HUES64 (cell line): ENCODE results near the gene HECTD3. TPM values are rescaled to one million over a fixed set of nuclear protein-coding genes. Genes with fewer than 3 reads are reported as not detected.

Experiments
- H3K27ac ChIP-seq: 2 replicates; pipeline ENCODE4 v1.7.0; 2013; ENCODE audit warnings: low read depth, low read length, inconsistent platforms
- H3K27me3 ChIP-seq: 2 replicates; pipeline ENCODE4 v1.6.1; 2013; ENCODE audit warnings: mild to moderate bottlenecking, low read length; ENCODE audit not compliant: insufficient read depth
- H3K36me3 ChIP-seq: 2 replicates; pipeline ENCODE4 v1.6.1; 2013; ENCODE audit warnings: mild to moderate bottlenecking, low read length; ENCODE audit not compliant: insufficient read depth
- H3K4me1 ChIP-seq: 2 replicates; pipeline ENCODE4 v1.6.1; 2013; ENCODE audit warnings: mild to moderate bottlenecking, low read length, moderate library complexity; ENCODE audit not compliant: insufficient read depth
- H3K4me3 ChIP-seq: 2 replicates; pipeline ENCODE4 v1.5.1; 2013; ENCODE audit warnings: mild to moderate bottlenecking, low read length, moderate library complexity
- H3K9ac ChIP-seq: 2 replicates; pipeline ENCODE4 v1.6.1; 2013; ENCODE audit warnings: mild to moderate bottlenecking, low read depth, low read length
- H3K9me3 ChIP-seq: 2 replicates; pipeline ENCODE4 v1.6.1; 2013; ENCODE audit warnings: low read depth, low read length; ENCODE audit not compliant: insufficient read depth
- WGBS: fragments of 150-250, 120-280 bp; methylation state at CpG from one replicate; pipeline ENCODE4 v1.1.7; 2013; ENCODE audit warnings: missing lambda C conversion rate; 5-methylcytosine and 5-hydroxymethylcytosine counted together
- polyA plus RNA-seq, 2 experiments: library from polyadenylated mRNA; stranded (reverse); fragments of 50-300 nt; gene quantifications; one replicate each; pipeline ENCODE4 v1.2.3, GENCODE V29; 2013

Gene HECTD3
- polyA plus RNA-seq (2013, experiment 1 of 2): 20.8 TPM
- 21.4 TPM for polyA plus RNA-seq (2013, experiment 2 of 2)

GRCh38 chr1:45010855-45011811 is at the start of gene HECTD3:
Gene HECTD3 (minus strand): TSS chr1:45011324. CDS start chr1:45011257, 67 bp downstream.
- Histone ChIP-seq H3K9ac (peak within 1 kb of the TSS; percentile 64), H3K9me3 (no peaks in the 10 kb centered on the region), H3K27ac (peak within 1 kb of the TSS; percentile 27; the same call in 1 of the 2 replicates), H3K4me1 (peaks cover 5% of the 10 kb centered on the region), H3K36me3 (peaks cover 49% of the 10 kb centered on the region), H3K27me3 (no peaks in the 10 kb centered on the region), H3K4me3 (peak within 1 kb of the TSS; percentile 68)
- 2% methylated on average over 62 of the region's 62 CpGs for WGBS

DNA sequence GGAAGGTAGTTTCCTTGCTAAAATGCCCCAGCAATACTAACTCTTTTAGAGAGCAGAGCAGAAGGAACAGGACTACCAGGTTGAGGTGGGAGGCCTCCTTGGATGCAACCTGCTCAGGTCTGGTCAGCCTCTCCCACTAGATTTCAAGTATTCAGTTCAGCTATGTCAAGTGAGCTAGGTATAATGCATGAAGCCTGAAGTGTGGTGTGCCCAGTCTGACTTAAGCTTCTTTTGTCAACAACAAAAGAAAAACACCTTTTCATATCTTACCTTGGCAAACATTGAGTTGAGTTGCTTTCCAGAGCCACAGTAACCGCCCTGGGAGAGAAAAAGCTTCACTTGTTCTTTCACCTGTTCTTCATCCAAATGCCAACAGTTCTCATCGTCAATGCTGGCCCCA is 48.7 kb upstream of the HECTD3 start:
- Histone ChIP-seq H3K27me3 (no peaks in the 10 kb centered on the region), H3K4me3 (no peak overlapping the region), H3K9me3 (no peaks in the 10 kb centered on the region), H3K36me3 (no peaks in the 10 kb centered on the region), H3K4me1 (no peaks in the 10 kb centered on the region), H3K9ac (no peak overlapping the region), H3K27ac (no peak overlapping the region)
- 90% methylated on average over 2 of the region's 2 CpGs for WGBS

- Histone ChIP-seq H3K9ac (no peak overlapping the region), H3K27me3 (no peaks in the 10 kb centered on the region), H3K36me3 (no peaks in the 10 kb centered on the region), H3K9me3 (no peaks in the 10 kb centered on the region), H3K4me3 (no peak overlapping the region), H3K4me1 (no peaks in the 10 kb centered on the region), H3K27ac (no peak overlapping the region)
- WGBS: 88% methylated on average over 1 of the region's 1 CpG
Observed at GRCh38 chr1:45057542-45057941, 46.4 kb upstream of the HECTD3 start.

DNA sequence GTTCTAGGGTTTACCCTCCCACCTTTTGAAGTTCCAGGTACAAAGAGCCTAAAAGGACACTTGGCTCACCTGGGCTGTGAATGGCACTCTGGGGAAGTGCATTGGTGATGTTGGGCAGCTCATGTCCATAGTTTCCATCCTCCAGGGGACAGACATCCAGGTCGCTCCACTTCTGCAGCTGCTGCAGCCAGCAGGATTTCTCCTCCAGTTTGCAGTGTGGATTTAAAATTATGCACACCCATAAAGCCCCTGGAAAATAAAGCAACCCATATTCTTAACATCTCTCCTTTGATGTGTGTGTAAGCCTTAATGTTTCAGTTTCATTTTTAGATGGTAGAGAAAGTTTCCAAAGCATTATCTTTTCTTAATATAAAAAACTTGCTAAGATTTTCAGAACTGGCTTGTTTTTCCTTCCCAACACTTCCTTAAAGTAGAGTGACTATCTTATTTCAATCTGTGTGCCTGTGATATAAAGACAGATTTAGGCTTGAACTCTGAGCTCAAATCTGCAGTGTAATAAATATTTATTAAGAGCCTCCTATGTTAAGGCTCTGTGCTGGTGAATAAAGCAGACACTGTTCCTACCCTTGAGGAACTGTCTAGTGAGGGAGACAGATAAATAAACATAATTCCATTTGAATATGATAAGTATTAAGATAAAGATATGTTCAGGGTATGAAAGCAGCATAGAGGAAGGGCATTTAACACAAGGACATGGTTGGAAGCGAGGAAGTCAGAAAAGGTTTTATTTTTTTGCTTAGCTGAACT is 40.1 kb upstream of the HECTD3 start:
- Histone ChIP-seq H3K27ac (no peak overlapping the region), H3K36me3 (no peaks in the 10 kb centered on the region), H3K4me1 (no peaks in the 10 kb centered on the region; the same call in 1 of the 2 replicates), H3K4me3 (no peak overlapping the region), H3K9ac (no peak overlapping the region), H3K9me3 (no peaks in the 10 kb centered on the region), H3K27me3 (no peaks in the 10 kb centered on the region)
- 84% methylated on average over 2 of the region's 2 CpGs for WGBS

- Histone ChIP-seq H3K9ac (no peak overlapping the region), H3K4me1 (peaks cover 8% of the 10 kb centered on the region), H3K9me3 (no peaks in the 10 kb centered on the region), H3K27ac (no peak overlapping the region), H3K4me3 (no peak overlapping the region), H3K27me3 (no peaks in the 10 kb centered on the region), H3K36me3 (no peaks in the 10 kb centered on the region)
- 96% methylated on average over 5 of the region's 5 CpGs for WGBS
Observed at GRCh38 chr1:45047032-45047431, 35.9 kb upstream of the HECTD3 start.

- Histone ChIP-seq H3K27ac (no peak overlapping the region), H3K9ac (no peak overlapping the region), H3K9me3 (no peaks in the 10 kb centered on the region), H3K4me1 (peaks cover 8% of the 10 kb centered on the region), H3K4me3 (no peak overlapping the region), H3K27me3 (no peaks in the 10 kb centered on the region), H3K36me3 (no peaks in the 10 kb centered on the region)
- 88% methylated on average over 1 of the region's 1 CpG for WGBS
Observed at GRCh38 chr1:45044916-45045315, 33.8 kb upstream of the HECTD3 start.

DNA sequence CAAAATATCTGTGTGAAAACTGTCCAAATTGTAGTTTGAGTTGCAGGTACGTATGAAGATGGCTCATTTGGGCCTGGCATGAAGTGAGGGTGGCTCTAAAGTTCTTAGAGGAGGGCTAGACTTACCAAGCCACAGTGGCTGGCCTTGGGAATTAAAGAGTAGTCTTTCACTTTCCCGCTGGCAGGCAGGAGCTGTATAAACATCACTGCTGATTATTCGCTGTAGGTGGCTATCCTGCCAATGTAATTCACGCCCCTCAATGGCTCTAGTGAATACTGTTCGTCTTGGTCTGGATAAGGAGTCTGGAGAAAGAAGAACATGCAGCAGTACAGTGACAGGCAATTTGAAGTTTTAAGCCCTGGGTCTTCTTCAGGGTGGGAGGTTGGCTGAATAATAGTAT is 32.0 kb upstream of the HECTD3 start:
- H3K36me3 ChIP-seq: no peaks in the 10 kb centered on the region
- H3K4me3 ChIP-seq: no peak overlapping the region
- H3K27me3 ChIP-seq: no peaks in the 10 kb centered on the region
- WGBS: 79% methylated on average over 5 of the region's 5 CpGs
- no peak overlapping the region for H3K27ac ChIP-seq
- H3K9me3 ChIP-seq: no peaks in the 10 kb centered on the region
- H3K4me1 ChIP-seq: peaks cover 8% of the 10 kb centered on the region
- H3K9ac ChIP-seq: no peak overlapping the region

GRCh38 chr1:45040297-45040696 is 29.2 kb upstream of the HECTD3 start:
- Histone ChIP-seq H3K9ac (no peak overlapping the region), H3K27me3 (no peaks in the 10 kb centered on the region), H3K27ac (no peak overlapping the region), H3K9me3 (no peaks in the 10 kb centered on the region), H3K4me3 (no peak overlapping the region), H3K36me3 (no peaks in the 10 kb centered on the region), H3K4me1 (peaks cover 8% of the 10 kb centered on the region)
- WGBS: 92% methylated on average over 5 of the region's 5 CpGs

- no peak overlapping the region for H3K4me3 ChIP-seq
- no peak overlapping the region for H3K9ac ChIP-seq
- no peak overlapping the region for H3K27ac ChIP-seq
- peaks cover 8% of the 10 kb centered on the region for H3K4me1 ChIP-seq
- 92% methylated on average over 8 of the region's 8 CpGs for WGBS
- H3K36me3 ChIP-seq: no peaks in the 10 kb centered on the region
- no peaks in the 10 kb centered on the region for H3K9me3 ChIP-seq
- no peaks in the 10 kb centered on the region for H3K27me3 ChIP-seq
Observed at GRCh38 chr1:45038661-45039364, 27.7 kb upstream of the HECTD3 start.

DNA sequence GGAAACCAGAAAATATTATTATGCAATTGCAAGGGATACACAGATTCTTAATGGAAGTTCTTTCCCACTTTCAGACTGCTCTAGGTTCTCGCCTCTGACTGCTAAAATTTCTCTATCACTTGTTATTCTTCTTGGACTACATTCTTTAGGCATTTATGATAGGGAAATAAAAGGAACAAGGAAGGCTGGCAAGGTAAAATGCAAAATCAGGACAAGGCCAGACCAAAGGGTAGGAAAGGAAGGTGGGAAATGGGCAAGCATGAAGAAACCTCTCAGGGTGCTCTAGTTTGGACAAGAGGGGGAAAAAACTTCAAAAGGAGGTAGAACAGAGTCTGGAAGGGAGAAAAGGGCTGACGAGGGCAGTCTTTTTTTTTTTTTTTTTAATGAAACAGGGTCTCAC is 27.1 kb upstream of the HECTD3 start:
- peaks cover 6% of the 10 kb centered on the region for H3K4me1 ChIP-seq
- no peak overlapping the region for H3K27ac ChIP-seq
- no peaks in the 10 kb centered on the region for H3K9me3 ChIP-seq
- no peak overlapping the region for H3K4me3 ChIP-seq
- no peaks in the 10 kb centered on the region for H3K27me3 ChIP-seq
- WGBS: 100% methylated on average over 2 of the region's 2 CpGs
- H3K9ac ChIP-seq: no peak overlapping the region
- H3K36me3 ChIP-seq: no peaks in the 10 kb centered on the region

GRCh38 chr1:45037456-45037855 is 26.3 kb upstream of the HECTD3 start:
- no peak overlapping the region for H3K9ac ChIP-seq
- H3K9me3 ChIP-seq: no peaks in the 10 kb centered on the region
- H3K4me3 ChIP-seq: no peak overlapping the region
- H3K36me3 ChIP-seq: no peaks in the 10 kb centered on the region
- no peak overlapping the region for H3K27ac ChIP-seq
- no peaks in the 10 kb centered on the region for H3K27me3 ChIP-seq
- H3K4me1 ChIP-seq: no peaks in the 10 kb centered on the region
